Measurements from ENCODE around the gene APBA1. TPM values are rescaled to one million over a fixed set of nuclear protein-coding genes. Genes with fewer than 3 reads are reported as not detected.

The APBA1 gene
- total and polyA plus RNA-seq, 2 donors (not counting 1 experiment from before 2014, with no cell fraction given): 0.01 to 0.05 TPM

DNA sequence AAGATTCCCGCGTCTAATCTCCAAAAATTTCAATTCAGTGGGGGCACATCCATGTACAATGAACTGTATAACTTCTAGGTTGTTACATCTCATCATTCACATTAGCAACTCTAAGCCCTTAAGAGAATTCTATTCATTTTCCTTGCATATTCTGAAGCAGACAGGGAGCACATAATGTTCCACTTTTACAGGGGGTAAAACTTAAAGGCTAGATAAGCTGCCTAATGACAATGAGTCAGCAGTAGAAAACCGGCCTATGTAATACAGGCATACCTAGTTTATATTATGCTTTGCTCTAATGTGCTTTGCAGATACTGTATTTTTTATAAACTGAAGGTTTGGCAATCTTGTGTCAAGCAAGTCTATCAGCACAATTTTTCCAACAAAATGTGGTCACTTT is 47.2 kb upstream of the APBA1 start:
- peaks cover 5 to 47% of the 10 kb centered on the region in 2 experiments for H3K36me3 ChIP-seq (replicated peaks in 1 of 2; ENCODE audit: control extremely low read depth in 1 of 2, control insufficient read depth in 1 of 2, extremely low read depth in 1 of 2, insufficient read depth in 2 of 2, low read length in 1 of 2)
- no peaks in the 10 kb centered on the region for H3K4me1 ChIP-seq (ENCODE audit: control insufficient read depth in 2 of 2, insufficient read depth in 2 of 2, low read length in 2 of 2)
- H3K79me2 ChIP-seq (ENCODE audit: control insufficient read depth, insufficient read depth, low read length): no peaks in the 10 kb centered on the region
- no peaks in the 10 kb centered on the region for H3K27me3 ChIP-seq (replicated peaks in 1 of 4; ENCODE audit: control extremely low read depth in 1 of 4, control insufficient read depth in 3 of 4, insufficient read depth in 4 of 4, low read length in 3 of 4)
- DNase-seq (no peak), ATAC-seq (ENCODE audit: low read depth) (no peak)
- TF ChIP-seq, protein P1, sequence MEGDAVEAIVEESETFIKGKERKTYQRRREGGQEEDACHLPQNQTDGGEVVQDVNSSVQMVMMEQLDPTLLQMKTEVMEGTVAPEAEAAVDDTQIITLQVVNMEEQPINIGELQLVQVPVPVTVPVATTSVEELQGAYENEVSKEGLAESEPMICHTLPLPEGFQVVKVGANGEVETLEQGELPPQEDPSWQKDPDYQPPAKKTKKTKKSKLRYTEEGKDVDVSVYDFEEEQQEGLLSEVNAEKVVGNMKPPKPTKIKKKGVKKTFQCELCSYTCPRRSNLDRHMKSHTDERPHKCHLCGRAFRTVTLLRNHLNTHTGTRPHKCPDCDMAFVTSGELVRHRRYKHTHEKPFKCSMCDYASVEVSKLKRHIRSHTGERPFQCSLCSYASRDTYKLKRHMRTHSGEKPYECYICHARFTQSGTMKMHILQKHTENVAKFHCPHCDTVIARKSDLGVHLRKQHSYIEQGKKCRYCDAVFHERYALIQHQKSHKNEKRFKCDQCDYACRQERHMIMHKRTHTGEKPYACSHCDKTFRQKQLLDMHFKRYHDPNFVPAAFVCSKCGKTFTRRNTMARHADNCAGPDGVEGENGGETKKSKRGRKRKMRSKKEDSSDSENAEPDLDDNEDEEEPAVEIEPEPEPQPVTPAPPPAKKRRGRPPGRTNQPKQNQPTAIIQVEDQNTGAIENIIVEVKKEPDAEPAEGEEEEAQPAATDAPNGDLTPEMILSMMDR (IDR thresholded peaks at IDR 0.05): no peak
- no peak for TF ChIP-seq EZH2 (IDR thresholded peaks at IDR 0.05; ENCODE audit: borderline replicate concordance, insufficient read depth, low read depth, low read length, poor library complexity, severe bottlenecking)
- Mint-ChIP-seq H3K27me3 (no peaks in the 10 kb centered on the region), H3K4me1 (no peaks in the 10 kb centered on the region), H3K27ac (no peak overlapping the region), H3K9me3 (ENCODE audit: insufficient read depth) (no peaks in the 10 kb centered on the region), H3K4me3 (no peak overlapping the region)
- POLR2A ChIA-PET: no interaction called here
- H3K4me3 ChIP-seq (ENCODE audit: control extremely low read depth in 1 of 5, extremely low read depth in 1 of 5, insufficient read depth in 1 of 5, low read depth in 2 of 5, low read length in 4 of 5): no peak overlapping the region
- H3K27ac ChIP-seq (ENCODE audit: low read length in 2 of 2): no peak overlapping the region
- H4K20me1 ChIP-seq (ENCODE audit: control insufficient read depth, insufficient read depth, low read length, poor library complexity, severe bottlenecking): no peaks in the 10 kb centered on the region
- no CpG with 5 or more reads among the region's 3 CpGs for WGBS (ENCODE audit: insufficient coverage)
- no peak overlapping the region for H2AFZ ChIP-seq (ENCODE audit: insufficient read depth, low read depth, low read length, poor library complexity, severe bottlenecking)
- CTCF ChIA-PET: no interaction called here
- intact Hi-C loops (cut with micrococcal nuclease): no loop called here
- no peak overlapping the region for H3K9ac ChIP-seq (ENCODE audit: low read length)
- H3K9me3 ChIP-seq (ENCODE audit: control extremely low read depth in 1 of 3, control insufficient read depth in 2 of 3, insufficient read depth in 1 of 3, low read length in 2 of 3): no peaks in the 10 kb centered on the region
- H3K4me2 ChIP-seq (replicated peaks; ENCODE audit: low read depth, low read length, poor library complexity, severe bottlenecking): no peak overlapping the region

DNA sequence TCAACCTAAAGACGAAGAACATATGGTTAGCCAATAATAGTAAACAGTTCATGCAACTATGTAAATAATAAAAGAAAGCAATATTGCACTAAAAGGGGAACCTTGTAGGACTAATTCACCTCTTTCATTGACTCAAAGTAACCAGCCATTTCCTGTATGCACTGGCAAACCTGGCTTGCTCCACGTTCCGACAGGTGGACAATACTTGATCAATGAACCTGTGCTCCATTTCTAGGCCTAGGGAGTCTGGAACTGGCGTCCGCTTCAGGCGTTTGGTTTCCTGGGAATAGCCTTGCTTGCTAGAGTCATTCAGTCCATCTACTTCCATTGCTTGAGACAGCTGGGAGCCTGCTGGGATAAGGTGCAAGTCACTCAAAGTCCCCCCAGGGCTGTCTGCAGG is 46.0 kb upstream of the APBA1 start:
- TF ChIP-seq, protein P1 (IDR thresholded peaks at IDR 0.05): no peak
- TF ChIP-seq EZH2 (IDR thresholded peaks at IDR 0.05; ENCODE audit: borderline replicate concordance, insufficient read depth, low read depth, low read length, poor library complexity, severe bottlenecking): no peak
- Histone ChIP-seq H3K27me3 (replicated peaks in 1 of 4; ENCODE audit: control extremely low read depth in 1 of 4, control insufficient read depth in 3 of 4, insufficient read depth in 4 of 4, low read length in 3 of 4) (no peaks in the 10 kb centered on the region), H3K4me2 (replicated peaks; ENCODE audit: low read depth, low read length, poor library complexity, severe bottlenecking) (no peak overlapping the region), H3K36me3 (replicated peaks in 1 of 2; ENCODE audit: control extremely low read depth in 1 of 2, control insufficient read depth in 1 of 2, extremely low read depth in 1 of 2, insufficient read depth in 2 of 2, low read length in 1 of 2) (peaks cover 5 to 37% of the 10 kb centered on the region in 2 experiments), H3K79me2 (ENCODE audit: control insufficient read depth, insufficient read depth, low read length) (no peaks in the 10 kb centered on the region), H3K27ac (ENCODE audit: low read length in 2 of 2) (no peak overlapping the region), H3K4me3 (ENCODE audit: control extremely low read depth in 1 of 5, extremely low read depth in 1 of 5, insufficient read depth in 1 of 5, low read depth in 2 of 5, low read length in 4 of 5) (no peak overlapping the region), H2AFZ (ENCODE audit: insufficient read depth, low read depth, low read length, poor library complexity, severe bottlenecking) (no peak overlapping the region), H3K9me3 (ENCODE audit: control extremely low read depth in 1 of 3, control insufficient read depth in 2 of 3, insufficient read depth in 1 of 3, low read length in 2 of 3) (no peaks in the 10 kb centered on the region), H3K4me1 (ENCODE audit: control insufficient read depth in 2 of 2, insufficient read depth in 2 of 2, low read length in 2 of 2) (no peaks in the 10 kb centered on the region), H3K9ac (ENCODE audit: low read length) (no peak overlapping the region), H4K20me1 (ENCODE audit: control insufficient read depth, insufficient read depth, low read length, poor library complexity, severe bottlenecking) (no peaks in the 10 kb centered on the region)
- ChIA-PET POLR2A (no interaction called here), CTCF (no interaction called here)
- intact Hi-C loops (cut with micrococcal nuclease): no loop called here
- ATAC-seq (ENCODE audit: low read depth) (no peak), DNase-seq (no peak)
- Mint-ChIP-seq H3K4me1 (no peaks in the 10 kb centered on the region), H3K9me3 (ENCODE audit: insufficient read depth) (no peaks in the 10 kb centered on the region), H3K27me3 (no peaks in the 10 kb centered on the region), H3K4me3 (no peak overlapping the region), H3K27ac (no peak overlapping the region)
- 100% methylated on average over 5 of the region's 6 CpGs for WGBS (ENCODE audit: insufficient coverage)

Measured in B cell (primary cell).